Measurements from ENCODE around the gene NTN4.

GRCh38 chr12:95712269-95712668, 78.3 kb downstream of the NTN4 start:
- TF ChIP-seq TAF1 (IDR thresholded peaks at IDR 0.05; ENCODE audit: borderline replicate concordance, low read depth, low read length): no peak
- TF ChIP-seq POLR2A (IDR thresholded peaks at IDR 0.05; ENCODE audit: low read depth, low read length): no peak

All from GM12892 (cell line).